Lower leg skin (tissue), 3 donors: Measurements from ENCODE around the gene CD300H.

Source experiments
- POLR2A ChIP-seq, 2 donors: fragments of 450-650 bp; IDR thresholded peaks; one replicate each; pipeline ENCODE4 v1.6.1; 2016 to 2017; ENCODE audit warnings: antibody characterized with exemption in 2 of 2, mild to moderate bottlenecking in 1 of 2, moderate library complexity in 1 of 2
- TF ChIP-seq, protein P1 (sequence below), 3 donors: fragments of 450-650 bp; IDR thresholded peaks; one replicate each; pipeline ENCODE4 v1.5.1; 2016; ENCODE audit warnings: antibody characterized with exemption in 3 of 3, mild to moderate bottlenecking in 3 of 3, moderate library complexity in 2 of 3

DNA sequence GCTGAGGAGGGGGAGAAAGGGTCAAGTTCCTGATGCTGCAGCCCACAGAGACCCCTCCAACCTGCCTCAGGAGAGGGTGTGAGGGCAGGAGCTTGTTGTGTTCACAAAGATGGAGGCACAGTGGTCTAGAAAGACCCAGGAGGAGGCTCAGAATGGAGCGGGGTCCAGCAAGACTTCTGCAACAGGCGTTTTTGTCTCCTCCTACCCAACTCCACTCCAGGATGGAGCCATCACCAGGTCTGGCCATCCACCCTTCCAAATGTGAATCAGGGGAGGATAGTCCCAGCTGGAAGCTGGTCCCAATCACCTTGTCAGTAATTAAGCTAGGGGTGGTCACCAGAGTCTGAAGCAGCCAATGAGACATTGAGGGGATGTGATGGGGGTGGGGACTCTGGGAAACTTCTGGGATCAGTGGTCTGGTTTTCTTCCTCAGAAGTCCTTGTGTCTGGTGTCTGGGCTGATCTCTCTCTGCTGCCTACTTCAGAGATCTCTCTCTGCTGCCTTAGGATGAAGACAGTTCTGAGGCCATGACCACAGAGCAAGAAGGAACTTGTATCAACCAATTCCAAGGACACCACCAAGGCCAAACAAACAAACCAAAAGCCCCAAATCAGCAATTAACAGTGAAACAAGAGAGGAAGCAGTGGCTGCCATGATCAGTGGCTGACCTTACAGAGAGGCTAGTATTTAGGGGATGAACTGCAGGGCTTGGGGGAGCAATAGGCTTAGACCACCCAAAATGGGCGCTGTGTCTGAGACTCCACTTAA, 50.6 kb downstream of the CD300H start:
- no peak for TF ChIP-seq POLR2A (IDR thresholded peaks at IDR 0.05)
- TF ChIP-seq, protein P1, sequence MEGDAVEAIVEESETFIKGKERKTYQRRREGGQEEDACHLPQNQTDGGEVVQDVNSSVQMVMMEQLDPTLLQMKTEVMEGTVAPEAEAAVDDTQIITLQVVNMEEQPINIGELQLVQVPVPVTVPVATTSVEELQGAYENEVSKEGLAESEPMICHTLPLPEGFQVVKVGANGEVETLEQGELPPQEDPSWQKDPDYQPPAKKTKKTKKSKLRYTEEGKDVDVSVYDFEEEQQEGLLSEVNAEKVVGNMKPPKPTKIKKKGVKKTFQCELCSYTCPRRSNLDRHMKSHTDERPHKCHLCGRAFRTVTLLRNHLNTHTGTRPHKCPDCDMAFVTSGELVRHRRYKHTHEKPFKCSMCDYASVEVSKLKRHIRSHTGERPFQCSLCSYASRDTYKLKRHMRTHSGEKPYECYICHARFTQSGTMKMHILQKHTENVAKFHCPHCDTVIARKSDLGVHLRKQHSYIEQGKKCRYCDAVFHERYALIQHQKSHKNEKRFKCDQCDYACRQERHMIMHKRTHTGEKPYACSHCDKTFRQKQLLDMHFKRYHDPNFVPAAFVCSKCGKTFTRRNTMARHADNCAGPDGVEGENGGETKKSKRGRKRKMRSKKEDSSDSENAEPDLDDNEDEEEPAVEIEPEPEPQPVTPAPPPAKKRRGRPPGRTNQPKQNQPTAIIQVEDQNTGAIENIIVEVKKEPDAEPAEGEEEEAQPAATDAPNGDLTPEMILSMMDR (IDR thresholded peaks at IDR 0.05), result no peak
